Natural killer cell (primary cell): Measurements from ENCODE around the gene GRID2. TPM values are rescaled to one million over a fixed set of nuclear protein-coding genes. Genes with fewer than 3 reads are reported as not detected.

Source experiments
- ATAC-seq, 3 donors: fragments of 150-1000 bp in 2 of 3; fragments of 200-7000 bp in 1 of 3; cut with Tn5 transposase; 1 replicate in 1 of 3; 2 replicates in 2 of 3; pipeline ENCODE4 v1.10.0; 2021; ENCODE audit warnings: mild to moderate bottlenecking in 2 of 3, moderate library complexity in 2 of 3
- DNase-seq, 2 donors: peaks; one replicate each; pipeline versions ENCODE4 v3.0.0 to v3.0.0-alpha.2; 2013 to 2021; ENCODE audit warnings: mixed read lengths in 1 of 2
- H3K27ac ChIP-seq: one replicate; pipeline ENCODE4 v1.5.1; 2013; ENCODE audit warnings: mild to moderate bottlenecking, low read length
- H3K27me3 ChIP-seq: one replicate; pipeline ENCODE4 v1.6.1; 2013; ENCODE audit warnings: low read length; ENCODE audit not compliant: control insufficient read depth, insufficient read depth
- H3K36me3 ChIP-seq: one replicate; pipeline ENCODE4 v1.6.1; 2013; ENCODE audit warnings: low read length; ENCODE audit not compliant: control insufficient read depth, insufficient read depth
- H3K4me1 ChIP-seq: one replicate; pipeline ENCODE4 v1.6.1; 2013; ENCODE audit warnings: low read length; ENCODE audit not compliant: control insufficient read depth, insufficient read depth
- H3K4me3 ChIP-seq: one replicate; pipeline ENCODE4 v1.5.1; 2013; ENCODE audit warnings: low read length
- H3K9me3 ChIP-seq: one replicate; pipeline ENCODE4 v1.6.1; 2013; ENCODE audit warnings: low read length; ENCODE audit not compliant: control insufficient read depth, insufficient read depth
- H3K27ac Mint-ChIP-seq, 2 donors: one replicate each; pipeline ENCODE4 v1.8.0; 2022; ENCODE audit warnings: mild to moderate bottlenecking in 2 of 2, mixed read lengths in 2 of 2, moderate library complexity in 1 of 2
- H3K27me3 Mint-ChIP-seq, 2 donors: one replicate each; pipeline ENCODE4 v1.8.0; 2022; ENCODE audit warnings: low read depth in 2 of 2, mixed read lengths in 2 of 2
- H3K36me3 Mint-ChIP-seq: one replicate; pipeline ENCODE4 v1.8.0; 2022; ENCODE audit warnings: mixed read lengths
- H3K4me1 Mint-ChIP-seq, 2 donors: one replicate each; pipeline ENCODE4 v1.8.0; 2022; ENCODE audit warnings: mixed read lengths in 2 of 2
- H3K4me3 Mint-ChIP-seq: one replicate; pipeline ENCODE4 v1.8.0; 2022; ENCODE audit warnings: mild to moderate bottlenecking, moderate library complexity, mixed read lengths
- H3K9me3 Mint-ChIP-seq, 2 donors: one replicate each; pipeline ENCODE4 v1.8.0; 2022; ENCODE audit warnings: mixed read lengths in 2 of 2
- WGBS: methylation state at CpG from one replicate; pipeline ENCODE4 v1.1.7; 2013; ENCODE audit warnings: missing lambda C conversion rate; ENCODE audit not compliant: insufficient coverage; 5-methylcytosine and 5-hydroxymethylcytosine counted together
- intact Hi-C: fragments of 100-400 bp; cut with micrococcal nuclease; formaldehyde crosslinking; loops from one replicate; pipeline ENCODE4 v1.14.2; 2022
- total RNA-seq, 4 donors: library from RNA; stranded (reverse); fragments of 120-200 nt in 1 of 4; gene quantifications; one replicate each; pipeline versions ENCODE4 v1.2.3 to v1.2.4, GENCODE V29; 2013 to 2022
- TF ChIP-seq, protein P1 (sequence below): fragments of 200-600 bp; IDR thresholded peaks from one replicate; pipeline ENCODE4 v1.8.0; 2022; ENCODE audit warnings: antibody characterized with exemption

The GRID2 gene
- total RNA-seq, 3 donors from 2014 or later (not counting 1 experiment from before 2014, with no cell fraction given) = not detected

- Histone ChIP-seq H3K27ac (no peak overlapping the region), H3K4me3 (no peak overlapping the region), H3K4me1 (no peaks in the 10 kb centered on the region), H3K36me3 (no peaks in the 10 kb centered on the region), H3K27me3 (no peaks in the 10 kb centered on the region), H3K9me3 (peaks cover 3% of the 10 kb centered on the region)
- TF ChIP-seq, protein P1, sequence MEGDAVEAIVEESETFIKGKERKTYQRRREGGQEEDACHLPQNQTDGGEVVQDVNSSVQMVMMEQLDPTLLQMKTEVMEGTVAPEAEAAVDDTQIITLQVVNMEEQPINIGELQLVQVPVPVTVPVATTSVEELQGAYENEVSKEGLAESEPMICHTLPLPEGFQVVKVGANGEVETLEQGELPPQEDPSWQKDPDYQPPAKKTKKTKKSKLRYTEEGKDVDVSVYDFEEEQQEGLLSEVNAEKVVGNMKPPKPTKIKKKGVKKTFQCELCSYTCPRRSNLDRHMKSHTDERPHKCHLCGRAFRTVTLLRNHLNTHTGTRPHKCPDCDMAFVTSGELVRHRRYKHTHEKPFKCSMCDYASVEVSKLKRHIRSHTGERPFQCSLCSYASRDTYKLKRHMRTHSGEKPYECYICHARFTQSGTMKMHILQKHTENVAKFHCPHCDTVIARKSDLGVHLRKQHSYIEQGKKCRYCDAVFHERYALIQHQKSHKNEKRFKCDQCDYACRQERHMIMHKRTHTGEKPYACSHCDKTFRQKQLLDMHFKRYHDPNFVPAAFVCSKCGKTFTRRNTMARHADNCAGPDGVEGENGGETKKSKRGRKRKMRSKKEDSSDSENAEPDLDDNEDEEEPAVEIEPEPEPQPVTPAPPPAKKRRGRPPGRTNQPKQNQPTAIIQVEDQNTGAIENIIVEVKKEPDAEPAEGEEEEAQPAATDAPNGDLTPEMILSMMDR = no peak
- Mint-ChIP-seq H3K4me3 (no peak overlapping the region), H3K9me3 (peaks cover 0 to 5% of the 10 kb centered on the region in 2 donors), H3K4me1 (no peaks in the 10 kb centered on the region), H3K36me3 (no peaks in the 10 kb centered on the region), H3K27me3 (no peaks in the 10 kb centered on the region), H3K27ac (no peak overlapping the region)
- ATAC-seq = no peak
- DNase-seq = no peak
- intact Hi-C loops = no loop called here
- WGBS = 91% methylated on average over 4 of the region's 4 CpGs
These were observed 1385.2 kb downstream of the GRID2 start for GRCh38 chr4:93688978-93689377.

DNA sequence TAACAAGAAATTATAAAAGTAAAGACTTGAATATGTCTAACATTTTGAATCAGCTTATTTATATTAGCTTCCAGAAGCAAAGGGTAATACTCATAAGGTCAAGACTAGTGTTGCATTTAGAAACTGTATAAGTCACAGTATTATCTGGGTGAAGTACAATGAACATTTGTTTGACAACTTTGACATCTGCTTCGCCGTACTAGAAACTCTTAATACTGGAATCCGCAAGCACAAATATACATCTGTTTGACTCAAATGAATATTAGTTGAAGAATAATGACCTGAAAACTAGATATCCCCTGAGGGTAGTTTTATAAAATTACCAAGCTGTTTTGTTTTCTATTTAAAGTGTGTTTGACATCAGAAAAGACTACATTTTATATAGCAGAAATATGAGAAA is 1389.4 kb downstream of the GRID2 start:
- peaks cover 11 to 12% of the 10 kb centered on the region in 2 donors for H3K9me3 Mint-ChIP-seq
- WGBS = 92% methylated on average over 2 of the region's 3 CpGs

GRCh38 chr4:93698686-93699085 is 1394.9 kb downstream of the GRID2 start:
- H3K27ac Mint-ChIP-seq = no peak overlapping the region
- TF ChIP-seq, protein P1 = no peak
- DNase-seq = no peak

More for the DNA sequence above, 1389.4 kb downstream of the GRID2 start:
- no peaks in the 10 kb centered on the region for H3K36me3 Mint-ChIP-seq
- H3K27ac ChIP-seq = no peak overlapping the region
- no peaks in the 10 kb centered on the region for H3K36me3 ChIP-seq
- intact Hi-C loops = no loop called here
- H3K27ac Mint-ChIP-seq = no peak overlapping the region
- ATAC-seq = no peak
- H3K4me3 Mint-ChIP-seq = no peak overlapping the region
- H3K4me1 ChIP-seq = no peaks in the 10 kb centered on the region
- H3K4me1 Mint-ChIP-seq = no peaks in the 10 kb centered on the region
- H3K4me3 ChIP-seq = no peak overlapping the region
- no peaks in the 10 kb centered on the region for H3K27me3 ChIP-seq
- TF ChIP-seq, protein P1 = no peak
- H3K9me3 ChIP-seq = no peaks in the 10 kb centered on the region
- H3K27me3 Mint-ChIP-seq = no peaks in the 10 kb centered on the region
- no peak for DNase-seq

GRCh38 chr4:93700571-93700970 is 1396.8 kb downstream of the GRID2 start:
- H3K27me3 ChIP-seq = no peaks in the 10 kb centered on the region
- Mint-ChIP-seq H3K4me1 (no peaks in the 10 kb centered on the region), H3K9me3 (peaks cover 6 to 9% of the 10 kb centered on the region in 2 donors), H3K36me3 (no peaks in the 10 kb centered on the region), H3K27ac (no peak overlapping the region), H3K27me3 (no peaks in the 10 kb centered on the region), H3K4me3 (no peak overlapping the region)
- TF ChIP-seq, protein P1 = no peak
- no peaks in the 10 kb centered on the region for H3K9me3 ChIP-seq
- intact Hi-C loops = no loop called here
- H3K4me1 ChIP-seq = no peaks in the 10 kb centered on the region
- no peak overlapping the region for H3K4me3 ChIP-seq
- WGBS = no CpG with 5 or more reads among the region's 1 CpG
- ATAC-seq (no peak), DNase-seq (no peak)
- H3K36me3 ChIP-seq = no peaks in the 10 kb centered on the region
- H3K27ac ChIP-seq = no peak overlapping the region

More at GRCh38 chr4:93698686-93699085, 1394.9 kb downstream of the GRID2 start:
- no peak overlapping the region for H3K4me3 ChIP-seq
- no peaks in the 10 kb centered on the region for H3K36me3 ChIP-seq
- intact Hi-C loops = no loop called here
- H3K27me3 Mint-ChIP-seq = no peaks in the 10 kb centered on the region
- H3K4me3 Mint-ChIP-seq = no peak overlapping the region
- no peak for ATAC-seq
- no peaks in the 10 kb centered on the region for H3K4me1 ChIP-seq
- H3K9me3 ChIP-seq = no peaks in the 10 kb centered on the region
- H3K36me3 Mint-ChIP-seq = no peaks in the 10 kb centered on the region
- H3K4me1 Mint-ChIP-seq = no peaks in the 10 kb centered on the region
- no peak overlapping the region for H3K27ac ChIP-seq
- no peaks in the 10 kb centered on the region for H3K27me3 ChIP-seq
- peaks cover 12% of the 10 kb centered on the region in 2 donors for H3K9me3 Mint-ChIP-seq
- no CpG with 5 or more reads among the region's 1 CpG for WGBS
